ENCODE results near the gene MEGF9.
"Not testable (repeated sequence)": the region's sequence is repeated elsewhere in the genome, so short reads cannot be mapped to it uniquely, and the experiment has no call there.

Gene MEGF9

DNA sequence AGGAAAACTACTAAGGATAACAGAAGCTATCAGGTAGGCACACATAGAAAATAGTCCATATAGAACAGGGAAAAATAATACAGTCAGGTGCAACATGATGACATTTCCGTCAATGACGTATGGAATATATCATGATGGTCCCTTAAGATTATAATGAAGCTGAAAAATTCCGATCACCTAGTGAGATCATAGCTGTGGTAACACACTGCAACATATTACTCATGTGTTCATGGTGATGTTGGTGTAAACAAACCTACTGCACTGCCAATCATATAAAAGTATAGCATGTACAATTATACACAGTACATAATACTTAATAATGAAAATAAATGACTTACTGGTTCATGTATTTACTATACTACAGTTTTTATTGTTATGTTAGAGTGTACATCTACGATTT is 60.0 kb downstream of the MEGF9 start:
- DNase-seq: no peak

DNA sequence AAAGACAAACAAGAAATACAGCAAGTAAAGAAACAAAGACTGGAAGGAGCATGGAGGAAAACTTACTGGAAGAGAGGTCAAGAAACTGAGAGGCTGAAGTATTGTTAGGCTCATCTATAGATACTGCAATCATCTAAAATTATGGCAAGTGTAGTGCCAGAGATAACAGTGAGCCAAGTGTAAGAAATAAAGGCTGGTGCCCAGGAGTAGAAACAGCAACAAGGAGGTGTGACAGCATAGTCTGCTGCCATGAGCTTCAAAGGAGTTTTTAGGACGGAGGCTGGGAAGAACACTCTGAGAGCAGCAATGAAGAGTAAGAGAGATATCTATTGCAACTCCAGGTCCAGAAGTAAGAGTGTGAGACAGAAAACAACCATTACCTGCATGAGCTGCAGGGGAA is 60.5 kb downstream of the MEGF9 start:
- no peak for DNase-seq

DNA sequence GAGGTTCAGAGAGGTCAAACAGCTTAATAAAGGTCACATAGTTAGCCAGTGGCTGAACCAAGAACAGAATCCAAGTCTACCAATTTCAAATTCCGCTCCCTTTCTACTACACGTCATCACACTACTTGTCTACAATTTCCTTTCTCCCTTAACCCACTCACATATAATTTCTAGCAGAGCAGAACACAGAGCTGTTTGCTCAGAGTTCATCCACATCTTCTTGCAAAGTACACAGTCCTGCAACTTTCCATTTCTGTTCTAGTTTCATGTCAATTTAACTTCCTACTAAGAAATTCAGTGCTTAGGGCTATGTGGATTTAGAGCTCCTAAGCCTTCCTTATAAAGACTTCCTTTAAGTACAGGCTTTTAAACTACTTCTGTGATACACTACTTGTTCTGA is 61.3 kb downstream of the MEGF9 start:
- no peak for DNase-seq

DNA sequence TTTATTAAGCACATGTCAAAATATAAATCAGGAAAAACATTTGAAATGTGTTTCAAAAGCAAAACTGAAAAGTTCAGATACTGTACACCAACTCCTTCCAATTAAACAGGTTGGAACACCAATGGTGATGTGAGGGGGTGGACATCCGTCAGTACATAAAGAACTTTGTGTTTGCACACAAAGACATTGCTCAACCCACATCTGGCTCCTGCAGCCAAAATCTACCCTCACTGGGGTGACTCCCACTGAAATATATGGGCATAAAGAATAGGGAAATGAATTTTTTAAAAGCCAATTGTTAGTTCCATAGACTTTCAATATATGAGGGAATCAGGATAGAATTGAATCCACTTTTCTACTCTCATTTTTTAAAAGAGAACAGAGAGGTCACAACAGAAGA is 63.9 kb downstream of the MEGF9 start:
- DNase-seq: no peak

DNA sequence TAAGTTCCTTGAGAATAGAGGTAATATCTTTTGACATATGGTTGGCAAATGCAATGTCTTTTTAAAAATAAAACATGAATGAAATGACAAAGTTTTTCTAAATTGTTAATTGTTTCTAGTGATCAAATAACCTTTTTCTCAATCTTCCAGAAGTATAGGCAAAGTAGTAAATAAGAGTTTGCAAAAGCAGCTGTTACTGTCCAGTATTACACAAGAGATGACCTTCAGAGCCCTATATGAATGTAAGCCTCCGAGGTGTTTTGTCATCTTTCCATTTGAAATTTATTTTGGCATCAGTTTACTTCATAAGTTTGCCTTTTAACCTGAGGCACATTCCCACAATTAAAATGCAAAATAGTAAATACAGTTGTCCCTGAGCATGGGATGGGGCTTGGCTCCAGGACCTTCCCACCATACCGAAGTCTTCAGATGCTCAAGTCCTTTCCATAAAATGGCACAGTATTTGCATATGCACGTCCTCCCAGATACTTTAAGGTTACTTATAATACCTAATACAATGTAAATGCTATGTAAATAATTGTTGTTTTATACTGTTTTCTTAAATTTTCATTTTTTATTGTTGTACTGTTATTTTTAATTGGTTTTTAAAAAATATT is 65.6 kb downstream of the MEGF9 start:
- DNase-seq: no peak

DNA sequence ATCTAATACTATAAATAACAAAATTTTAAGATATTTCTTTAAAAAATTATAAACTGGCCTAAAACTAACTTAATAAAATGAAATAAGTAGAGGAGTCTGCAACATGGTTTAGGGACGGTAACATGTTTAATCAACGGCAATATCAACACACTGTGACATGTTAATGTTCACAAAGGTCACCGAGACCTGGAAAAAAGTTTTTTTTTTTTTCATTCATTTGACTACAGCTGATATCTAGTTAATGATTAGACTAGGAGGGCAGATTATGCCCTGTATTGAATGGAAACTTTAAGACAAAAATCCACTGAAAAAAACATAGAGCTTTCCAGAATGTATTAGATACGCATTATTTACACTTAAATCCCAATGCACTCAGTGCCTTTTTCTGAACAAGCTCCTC is 67.3 kb downstream of the MEGF9 start:
- DNase-seq: no peak

DNA sequence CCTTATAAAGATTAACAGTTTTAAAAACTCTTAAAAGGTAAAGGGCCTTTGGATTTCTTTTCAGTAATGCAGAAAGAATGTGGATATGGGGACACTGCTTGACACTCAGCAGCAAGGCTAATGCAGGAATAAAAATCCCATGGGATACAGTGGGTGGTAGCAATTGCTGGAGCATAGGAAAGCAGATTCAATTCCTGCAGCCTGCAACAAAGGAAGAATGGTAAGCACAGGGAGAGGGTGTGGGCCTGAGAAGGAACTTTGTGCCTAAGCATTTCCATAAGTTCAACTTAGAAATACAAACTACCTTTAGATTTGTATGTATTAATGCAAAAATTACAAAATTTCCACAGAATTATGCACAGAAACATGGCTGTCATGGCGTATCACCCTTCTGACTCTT is 68.5 kb downstream of the MEGF9 start:
- no peak for DNase-seq

DNA sequence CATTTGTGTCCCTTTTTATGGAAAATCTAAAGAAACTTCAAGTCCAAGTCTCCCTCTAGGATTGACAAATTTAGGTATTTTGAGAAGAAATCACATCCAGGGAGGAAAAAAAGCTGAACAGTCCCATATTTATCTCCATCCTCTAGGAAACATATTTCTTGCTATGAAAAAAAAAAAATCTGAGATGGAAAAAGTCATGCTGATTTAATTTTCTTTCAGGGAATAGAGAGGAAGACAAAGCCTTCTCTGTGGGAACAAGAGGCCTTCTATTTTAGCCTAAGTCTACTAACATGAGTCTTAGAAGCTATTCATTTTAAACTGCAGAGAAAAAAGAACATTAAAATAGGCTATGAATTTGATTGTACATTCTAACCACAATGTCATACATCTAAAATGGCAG is 71.2 kb downstream of the MEGF9 start:
- DNase-seq: no peak

DNA sequence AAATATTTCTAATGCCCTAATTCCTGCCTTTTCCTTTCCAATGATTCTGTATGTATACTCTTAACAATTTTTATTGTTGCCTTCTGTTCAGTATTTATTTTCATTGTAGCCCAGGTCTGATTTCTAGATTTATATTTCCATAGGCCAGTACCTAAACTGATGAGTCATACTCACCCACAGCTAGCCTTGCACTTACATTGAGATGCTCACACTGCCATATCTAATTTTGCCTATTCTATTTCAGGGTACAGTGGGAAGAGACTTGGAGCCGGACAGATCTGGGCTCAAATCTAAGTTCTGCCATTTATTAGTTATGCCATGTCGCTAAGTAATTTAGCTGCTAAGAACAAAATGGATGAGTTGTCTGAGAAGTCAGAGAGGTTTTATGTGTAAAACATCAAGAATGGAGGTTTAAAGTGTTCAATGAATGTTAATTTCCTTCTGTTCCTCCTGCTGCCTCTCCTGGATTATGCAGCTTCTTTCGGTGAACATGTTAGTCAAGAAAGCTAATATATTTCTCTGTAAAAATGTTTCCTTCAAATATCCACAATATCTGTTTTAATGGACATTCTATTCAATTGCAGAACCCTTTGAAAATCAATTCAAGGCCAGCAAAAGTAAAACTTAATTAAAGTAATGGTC is 72.0 kb downstream of the MEGF9 start:
- no peak for DNase-seq

DNA sequence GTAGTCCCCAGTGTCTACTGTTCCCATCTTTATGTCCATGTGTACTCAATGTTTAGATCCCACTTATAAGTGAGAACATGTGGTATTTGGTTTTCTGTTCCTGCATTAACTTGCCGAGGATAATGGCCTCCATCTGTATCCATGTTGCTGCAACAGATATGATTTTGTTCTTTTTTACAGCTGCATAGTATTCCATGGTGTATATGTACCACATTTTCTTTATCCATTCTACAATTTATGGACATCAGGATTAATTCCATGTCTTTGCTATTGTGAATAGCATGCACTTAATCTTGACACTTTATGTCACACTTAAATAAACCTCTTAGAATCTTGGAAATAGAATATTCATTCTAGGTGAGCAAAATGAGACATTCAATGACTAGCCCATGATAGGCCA is 73.4 kb downstream of the MEGF9 start:
- DNase-seq: not testable (repeated sequence)

DNA sequence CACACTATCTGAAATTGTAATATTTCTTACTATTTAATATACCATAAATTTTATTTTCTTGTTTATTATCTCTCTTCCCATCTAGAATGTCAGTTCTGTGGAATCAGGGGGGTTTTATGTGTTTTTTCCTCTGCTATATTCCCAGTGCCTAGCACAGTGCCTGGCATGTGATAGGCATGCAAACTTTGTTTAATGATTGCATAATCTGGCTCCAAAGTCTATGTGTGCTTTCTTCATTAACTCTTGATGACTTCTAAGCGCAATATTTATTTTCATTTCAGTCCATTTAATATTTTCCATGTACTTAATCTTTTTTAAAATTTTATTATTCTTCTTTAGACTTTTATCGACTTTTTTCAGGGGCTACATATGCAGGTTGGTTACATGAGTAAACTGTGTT is 73.9 kb downstream of the MEGF9 start:
- no peak for DNase-seq

DNA sequence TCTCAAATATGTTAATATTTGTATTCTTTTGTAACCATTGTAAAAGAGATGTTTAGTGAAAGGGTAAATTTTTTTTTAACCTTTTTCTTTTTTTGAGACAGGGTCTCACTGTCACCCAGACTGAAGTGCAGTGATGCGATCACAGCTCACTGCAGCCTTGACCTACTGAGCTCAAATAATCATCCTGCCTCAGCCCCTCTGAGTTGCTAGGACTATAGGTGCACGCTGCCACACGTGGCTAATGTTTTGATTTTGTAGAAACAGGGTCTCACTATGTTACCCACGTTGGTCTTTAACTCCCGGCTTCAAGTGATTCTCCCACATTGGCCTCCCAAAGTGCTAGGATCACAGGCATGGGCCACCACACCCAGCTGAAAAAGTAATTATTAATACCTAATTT is 76.4 kb downstream of the MEGF9 start:
- no peak for DNase-seq

DNA sequence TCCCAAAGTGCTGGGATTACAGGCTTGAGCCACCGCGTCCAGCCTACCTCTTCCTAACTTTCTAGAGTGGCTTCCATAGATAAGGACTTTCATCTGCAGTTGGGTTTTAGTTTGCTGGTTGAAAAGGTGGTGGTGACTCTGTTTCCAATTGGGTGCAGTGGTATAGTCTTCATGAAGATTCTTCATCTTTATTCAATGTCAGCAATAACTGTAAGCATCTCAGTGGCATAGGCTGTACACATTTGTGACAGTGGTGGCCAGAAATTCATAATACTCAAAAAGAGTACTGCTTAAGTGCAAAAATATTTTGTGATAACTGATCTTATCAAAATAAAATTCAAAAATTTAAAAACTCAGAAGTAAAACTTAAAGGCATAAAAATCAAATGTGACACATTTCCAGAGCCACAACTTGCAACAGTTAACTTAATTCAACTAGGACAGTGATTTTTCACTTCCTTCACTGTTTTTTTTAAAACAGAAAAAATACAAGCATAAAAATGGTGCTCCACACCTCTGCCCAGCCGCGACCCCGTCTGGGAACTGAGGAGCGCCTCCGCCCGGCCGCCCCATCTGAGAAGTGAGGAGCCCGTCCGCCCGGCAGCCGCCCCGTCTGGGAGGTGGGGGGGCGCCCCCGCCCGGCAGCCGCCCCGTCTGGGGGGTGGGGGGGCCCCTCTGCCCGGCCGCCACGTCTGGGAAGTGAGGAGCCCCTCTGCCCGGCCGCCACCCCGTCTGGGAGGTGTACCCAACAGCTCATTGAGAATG is 77.9 kb downstream of the MEGF9 start:
- DNase-seq: no peak

DNA sequence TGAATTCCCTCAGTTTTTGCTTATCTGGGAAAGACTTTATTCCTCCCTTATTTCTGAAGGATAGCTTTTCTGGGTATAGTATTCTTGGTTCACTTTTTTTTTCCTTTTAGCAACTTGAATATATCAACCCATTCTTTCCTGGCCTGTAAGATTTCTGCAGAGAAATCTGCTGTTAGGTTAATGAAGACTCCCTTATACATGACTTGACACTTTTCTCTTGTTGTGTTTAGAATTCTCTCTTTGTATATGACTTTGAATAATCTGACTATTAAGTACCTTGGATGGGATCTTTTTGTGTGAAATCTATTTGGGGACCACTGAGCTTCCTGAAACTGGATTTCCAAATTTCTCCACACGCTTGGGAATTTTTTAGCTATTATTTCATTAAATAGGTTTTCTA is 79.3 kb downstream of the MEGF9 start:
- DNase-seq: no peak

DNA sequence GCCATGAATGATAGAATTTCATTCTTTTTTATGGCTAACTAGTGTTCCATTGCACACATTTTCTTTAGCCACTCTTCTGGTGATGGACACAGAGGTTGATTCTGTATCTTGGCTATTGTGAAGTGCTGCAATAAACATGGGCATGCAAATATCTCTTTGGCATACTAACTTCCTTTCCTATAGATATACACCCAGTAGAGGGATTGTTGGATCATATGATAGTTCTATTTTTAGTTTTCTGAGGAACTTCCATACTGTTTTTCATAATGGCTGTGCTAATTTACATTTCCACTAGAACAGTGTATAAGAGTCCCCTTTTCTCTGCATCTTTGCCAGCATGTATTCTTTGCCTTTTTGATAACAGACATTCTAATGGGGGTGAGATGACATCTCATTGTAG is 83.9 kb downstream of the MEGF9 start:
- no peak for DNase-seq

DNA sequence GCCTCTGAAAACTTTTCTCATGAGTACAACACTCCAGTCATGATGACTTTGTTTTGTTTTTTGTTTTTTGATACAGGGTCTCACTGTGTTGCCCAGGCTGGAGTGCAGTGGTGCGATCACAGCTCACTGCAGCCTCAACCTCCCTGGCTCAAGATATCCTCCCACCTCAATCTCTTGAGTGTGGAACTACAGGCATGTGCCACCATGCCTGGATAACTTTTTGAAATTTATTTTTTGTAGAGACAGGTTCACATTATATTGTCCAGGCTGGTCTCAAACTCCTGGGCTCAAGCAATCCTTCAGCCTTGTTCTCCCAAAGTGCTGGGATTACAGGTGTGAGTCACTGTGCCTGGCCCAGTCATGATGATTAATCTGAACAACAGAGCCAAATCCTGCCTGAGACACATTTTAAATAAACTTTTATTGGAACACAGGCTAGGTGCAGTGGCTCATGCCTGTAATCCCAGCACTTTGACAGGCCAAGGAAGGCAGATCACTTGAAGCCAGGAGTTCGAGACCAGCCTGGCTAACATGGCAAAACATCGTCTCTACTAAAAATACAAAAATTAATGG is 85.3 kb downstream of the MEGF9 start:
- DNase-seq: not testable (repeated sequence)

DNA sequence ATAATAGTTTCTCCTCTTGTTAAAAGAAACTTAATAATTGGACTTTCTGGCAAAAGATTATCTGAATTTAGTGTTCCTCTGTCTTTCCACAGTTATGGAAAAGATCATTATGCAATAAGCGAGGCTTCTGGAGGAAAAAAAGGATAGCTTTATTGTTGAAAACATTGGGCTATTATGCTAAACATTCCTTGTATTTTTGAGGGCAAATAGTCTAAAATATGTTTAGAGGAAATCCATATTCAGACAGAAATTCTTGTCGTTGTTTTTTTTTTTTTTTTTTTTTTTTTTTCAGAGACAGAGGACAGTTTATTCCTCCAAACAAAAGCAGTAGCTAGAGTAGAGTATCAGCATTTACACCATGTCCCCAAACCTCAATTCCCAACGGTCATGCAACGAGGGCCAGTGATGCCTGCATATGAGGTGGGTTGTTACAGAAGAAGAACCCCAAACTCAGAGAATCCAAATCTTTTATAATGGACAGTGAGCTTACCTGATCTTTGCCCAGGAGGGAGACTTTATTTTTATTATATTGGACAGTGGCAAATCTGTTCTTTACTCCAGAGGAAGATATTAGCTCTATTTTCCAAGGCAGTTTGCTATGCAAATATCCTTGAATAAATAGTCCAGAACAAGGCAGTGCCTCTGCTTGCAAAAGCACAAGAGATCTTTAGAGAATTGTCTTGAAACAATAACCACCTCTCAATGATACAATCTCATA is 85.9 kb downstream of the MEGF9 start:
- no peak for DNase-seq

DNA sequence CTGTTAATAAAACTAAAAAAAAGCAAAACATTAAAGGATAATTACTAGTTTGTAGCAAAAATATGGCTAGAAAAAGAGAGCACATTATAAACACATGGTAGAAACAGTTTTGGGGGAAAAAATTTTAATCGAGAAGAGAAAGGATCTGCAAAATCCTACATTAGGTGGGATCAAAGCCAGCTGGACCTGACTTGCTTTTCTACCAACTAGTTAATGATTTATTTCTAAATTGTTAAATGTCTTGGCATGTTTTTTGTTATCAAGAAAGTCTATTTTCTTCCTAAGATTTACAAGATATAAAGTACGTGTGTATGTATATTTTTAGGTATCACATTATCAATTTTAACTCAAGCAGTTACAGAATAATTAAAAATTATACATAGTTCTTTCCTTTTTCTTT is 87.2 kb downstream of the MEGF9 start:
- DNase-seq: no peak

DNA sequence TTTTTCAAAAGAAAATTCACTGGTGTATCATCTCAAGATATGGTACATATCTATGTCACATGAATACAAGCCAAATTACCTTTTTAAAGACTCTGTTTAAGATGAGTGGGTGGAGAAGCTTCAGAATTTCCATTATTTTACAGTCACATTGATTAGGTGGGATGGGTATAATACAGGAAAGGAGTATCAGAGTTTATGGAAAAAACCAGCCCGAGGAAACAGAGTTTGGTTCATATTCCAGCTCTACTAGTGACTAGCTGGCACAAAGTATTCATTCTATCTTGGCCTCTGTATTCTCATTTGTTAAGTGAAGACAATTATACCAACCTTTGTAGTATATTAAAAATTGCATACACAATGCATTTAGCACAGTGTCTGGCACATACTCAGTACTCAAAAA is 87.8 kb downstream of the MEGF9 start:
- DNase-seq: no peak

DNA sequence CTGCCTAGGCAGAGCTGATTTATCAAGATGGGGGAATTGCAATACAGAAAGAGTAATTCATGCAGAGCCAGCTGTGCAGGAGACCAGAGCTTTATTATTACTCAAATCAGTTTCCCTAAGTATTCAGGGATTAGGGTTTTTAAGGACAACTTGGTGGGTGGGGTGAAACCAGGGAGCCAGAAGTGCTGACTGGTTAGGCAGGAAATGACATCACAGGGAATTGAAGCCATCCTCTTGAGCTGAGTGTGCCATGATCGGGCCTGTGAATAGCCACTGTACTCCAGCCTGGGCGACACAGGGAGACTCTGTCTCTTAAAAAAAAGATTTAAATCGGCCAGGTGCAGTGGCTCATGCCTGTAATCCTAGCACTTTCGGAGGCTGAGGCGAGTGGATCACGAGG is 89.0 kb downstream of the MEGF9 start:
- no peak for DNase-seq

DNA sequence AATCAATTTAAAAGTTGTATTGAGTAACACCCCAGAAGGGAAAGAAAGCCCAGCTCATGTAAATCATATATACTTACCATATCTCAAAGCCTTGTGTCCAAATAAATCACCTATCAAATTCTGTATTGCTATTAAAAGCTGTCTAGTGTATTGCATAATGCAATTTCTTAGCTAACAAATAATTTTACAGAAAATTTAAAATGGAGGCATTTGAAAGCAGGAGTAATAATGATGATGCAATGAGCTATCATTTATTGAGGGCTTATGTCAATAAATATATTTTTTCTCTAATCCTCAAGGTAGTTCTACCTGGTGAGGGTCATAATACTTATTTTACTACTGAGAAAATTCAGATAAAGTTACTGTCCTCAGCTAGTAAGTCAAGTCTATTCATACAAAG is 91.5 kb downstream of the MEGF9 start:
- DNase-seq: no peak

DNA sequence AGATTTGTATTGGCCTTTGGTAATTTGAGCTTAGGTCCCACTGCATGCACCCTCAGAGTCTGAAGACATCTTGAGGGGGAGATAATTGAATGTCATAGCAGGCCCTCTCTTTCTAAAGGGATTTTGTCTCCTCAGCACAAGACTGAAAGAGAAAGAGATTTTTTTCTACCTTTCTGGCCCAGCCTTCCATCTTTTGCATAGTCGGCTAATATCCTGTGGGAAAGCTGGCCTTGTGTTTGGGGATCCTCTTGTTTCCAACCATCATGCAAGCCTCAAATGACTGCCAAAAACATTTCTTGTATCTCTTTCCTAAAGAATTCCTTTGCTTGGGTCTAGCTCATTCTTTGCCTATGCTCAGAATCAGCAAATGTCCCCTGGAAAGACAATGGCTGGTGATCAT is 92.3 kb downstream of the MEGF9 start:
- DNase-seq: no peak
